B cell (primary cell): ENCODE data around the gene CBARP.

ENCODE experiments used
- EZH2 ChIP-seq: IDR thresholded peaks from 2 replicates; pipeline ENCODE4 v1.6.1; 2012; ENCODE audit warnings: borderline replicate concordance, low read depth, mild to moderate bottlenecking, moderate library complexity, low read length; ENCODE audit not compliant: insufficient read depth, poor library complexity, severe bottlenecking
- TF ChIP-seq, protein P1 (sequence below): fragments of 200-600 bp; IDR thresholded peaks from one replicate; pipeline ENCODE4 v1.8.0; 2022; ENCODE audit warnings: antibody characterized with exemption, mild to moderate bottlenecking

- TF ChIP-seq, protein P1, sequence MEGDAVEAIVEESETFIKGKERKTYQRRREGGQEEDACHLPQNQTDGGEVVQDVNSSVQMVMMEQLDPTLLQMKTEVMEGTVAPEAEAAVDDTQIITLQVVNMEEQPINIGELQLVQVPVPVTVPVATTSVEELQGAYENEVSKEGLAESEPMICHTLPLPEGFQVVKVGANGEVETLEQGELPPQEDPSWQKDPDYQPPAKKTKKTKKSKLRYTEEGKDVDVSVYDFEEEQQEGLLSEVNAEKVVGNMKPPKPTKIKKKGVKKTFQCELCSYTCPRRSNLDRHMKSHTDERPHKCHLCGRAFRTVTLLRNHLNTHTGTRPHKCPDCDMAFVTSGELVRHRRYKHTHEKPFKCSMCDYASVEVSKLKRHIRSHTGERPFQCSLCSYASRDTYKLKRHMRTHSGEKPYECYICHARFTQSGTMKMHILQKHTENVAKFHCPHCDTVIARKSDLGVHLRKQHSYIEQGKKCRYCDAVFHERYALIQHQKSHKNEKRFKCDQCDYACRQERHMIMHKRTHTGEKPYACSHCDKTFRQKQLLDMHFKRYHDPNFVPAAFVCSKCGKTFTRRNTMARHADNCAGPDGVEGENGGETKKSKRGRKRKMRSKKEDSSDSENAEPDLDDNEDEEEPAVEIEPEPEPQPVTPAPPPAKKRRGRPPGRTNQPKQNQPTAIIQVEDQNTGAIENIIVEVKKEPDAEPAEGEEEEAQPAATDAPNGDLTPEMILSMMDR, result no peak
- TF ChIP-seq EZH2, result no peak
These were observed 15.8 kb upstream of the CBARP start for GRCh38 chr19:1253514-1254080.
